Upper lobe of right lung (tissue), 1 donor: ENCODE results near the gene ANO10. TPM values are rescaled to one million over a fixed set of nuclear protein-coding genes. Genes with fewer than 3 reads are reported as not detected.
A peak's percentile ranks its signal among the peaks of the same experiment; 100 is the strongest.
"Not testable (repeated sequence)": the region's sequence is repeated elsewhere in the genome, so short reads cannot be mapped to it uniquely, and the experiment has no call there.

Source experiments
- ATAC-seq: fragments of 200-7000 bp; cut with Tn5 transposase; one replicate; pipeline ENCODE4 v1.9.1; 2020; ENCODE audit warnings: mild to moderate bottlenecking, moderate library complexity
- DNase-seq: peaks from one replicate; pipeline ENCODE4 v3.0.0-alpha.2; 2020
- H3K27ac ChIP-seq: fragments of 200-600 bp; one replicate; pipeline ENCODE4 v1.8.0; 2022
- H3K27me3 ChIP-seq: fragments of 200-600 bp; one replicate; pipeline ENCODE4 v1.8.0; 2022; ENCODE audit warnings: mild to moderate bottlenecking
- H3K36me3 ChIP-seq: fragments of 200-600 bp; one replicate; pipeline ENCODE4 v1.8.0; 2022
- H3K4me1 ChIP-seq: fragments of 200-600 bp; one replicate; pipeline ENCODE4 v1.8.0; 2022
- H3K4me3 ChIP-seq: fragments of 200-600 bp; one replicate; pipeline ENCODE4 v1.8.0; 2022; ENCODE audit warnings: mild to moderate bottlenecking
- H3K9me3 ChIP-seq: fragments of 200-600 bp; one replicate; pipeline ENCODE4 v1.8.0; 2022
- intact Hi-C: fragments of 100-400 bp; cut with DNase I; formaldehyde crosslinking; loops from one replicate; pipeline ENCODE4 v1.11.0; 2022
- total RNA-seq: library from RNA; stranded (reverse); fragmentation: NEBNext Ultra II Directional; extraction: Animal tissue kit (Norgen Biotek cat#: 25700); gene quantifications from one replicate; pipeline ENCODE4 v1.2.1, GENCODE V29; 2021
- TF ChIP-seq, protein P1 (sequence below): fragments of 200-600 bp; IDR thresholded peaks from one replicate; pipeline ENCODE4 v1.8.0; 2022; ENCODE audit warnings: antibody characterized with exemption
- donor health status: DM: no; HTN: yes; CAD: no; lungs with severe emphysema.

The ANO10 gene
- total RNA-seq, 1 donor from 2014 or later: 30.6 TPM

DNA sequence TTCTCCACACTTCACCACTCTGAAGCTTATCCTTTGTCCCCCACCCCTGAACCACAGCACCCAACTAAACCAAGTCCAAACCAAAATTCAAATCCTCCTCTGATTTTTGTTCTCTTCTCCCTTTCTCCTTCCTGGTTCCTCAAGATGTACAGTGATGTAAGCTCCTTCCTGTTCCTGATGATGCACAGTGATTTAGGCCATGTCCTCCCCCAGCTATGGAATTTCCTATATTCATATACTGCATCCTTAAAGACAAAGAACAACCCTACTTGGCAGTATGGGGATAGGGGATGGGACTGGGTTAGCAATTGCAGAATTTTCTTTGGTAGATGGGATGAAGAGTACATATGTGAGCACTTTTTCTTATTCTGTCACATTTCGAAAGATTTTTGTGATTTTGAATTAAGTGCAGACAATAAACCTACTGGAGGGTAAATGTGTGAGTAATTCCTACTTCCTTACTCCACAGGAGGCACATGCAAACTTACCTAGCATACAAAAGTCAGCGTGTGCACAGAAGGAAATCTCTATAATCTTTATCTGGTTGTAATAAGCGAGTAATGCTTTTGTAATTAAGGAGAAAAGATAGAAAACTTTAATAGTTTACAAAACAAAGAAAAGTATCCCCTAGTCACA lies 125.0 kb downstream of the ANO10 start:
- Histone ChIP-seq H3K27ac (peak overlapping the region; percentile 1), H3K27me3 (no peaks in the 10 kb centered on the region), H3K36me3 (no peaks in the 10 kb centered on the region), H3K4me3 (no peak overlapping the region), H3K9me3 (no peaks in the 10 kb centered on the region), H3K4me1 (peaks cover 24% of the 10 kb centered on the region)
- no peak for ATAC-seq
- DNase-seq: no peak
- intact Hi-C loops: no loop called here
- TF ChIP-seq, protein P1, sequence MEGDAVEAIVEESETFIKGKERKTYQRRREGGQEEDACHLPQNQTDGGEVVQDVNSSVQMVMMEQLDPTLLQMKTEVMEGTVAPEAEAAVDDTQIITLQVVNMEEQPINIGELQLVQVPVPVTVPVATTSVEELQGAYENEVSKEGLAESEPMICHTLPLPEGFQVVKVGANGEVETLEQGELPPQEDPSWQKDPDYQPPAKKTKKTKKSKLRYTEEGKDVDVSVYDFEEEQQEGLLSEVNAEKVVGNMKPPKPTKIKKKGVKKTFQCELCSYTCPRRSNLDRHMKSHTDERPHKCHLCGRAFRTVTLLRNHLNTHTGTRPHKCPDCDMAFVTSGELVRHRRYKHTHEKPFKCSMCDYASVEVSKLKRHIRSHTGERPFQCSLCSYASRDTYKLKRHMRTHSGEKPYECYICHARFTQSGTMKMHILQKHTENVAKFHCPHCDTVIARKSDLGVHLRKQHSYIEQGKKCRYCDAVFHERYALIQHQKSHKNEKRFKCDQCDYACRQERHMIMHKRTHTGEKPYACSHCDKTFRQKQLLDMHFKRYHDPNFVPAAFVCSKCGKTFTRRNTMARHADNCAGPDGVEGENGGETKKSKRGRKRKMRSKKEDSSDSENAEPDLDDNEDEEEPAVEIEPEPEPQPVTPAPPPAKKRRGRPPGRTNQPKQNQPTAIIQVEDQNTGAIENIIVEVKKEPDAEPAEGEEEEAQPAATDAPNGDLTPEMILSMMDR: no peak

DNA sequence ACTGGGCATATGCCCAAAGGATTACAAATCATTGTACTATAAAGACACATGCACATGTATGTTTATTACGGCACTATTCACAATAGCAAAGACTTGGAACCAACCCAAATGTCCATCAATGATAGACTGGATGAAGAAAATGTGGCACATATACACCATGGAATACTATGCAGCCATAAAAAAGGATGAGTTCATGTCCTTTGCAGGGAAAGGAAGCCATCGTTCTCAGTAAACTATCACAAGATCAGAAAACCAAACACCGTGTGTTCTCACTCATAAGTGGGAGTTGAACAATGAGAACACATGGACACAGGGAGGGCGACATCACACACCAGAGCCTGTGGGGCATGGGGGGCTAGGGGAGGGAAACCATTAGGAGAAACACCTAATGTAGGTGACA lies 128.9 kb downstream of the ANO10 start:
- H3K27me3 ChIP-seq, H3K27ac ChIP-seq, intact Hi-C loops, H3K4me3 ChIP-seq, H3K4me1 ChIP-seq, DNase-seq, H3K36me3 ChIP-seq, ATAC-seq, H3K9me3 ChIP-seq: not testable (repeated sequence)

DNA sequence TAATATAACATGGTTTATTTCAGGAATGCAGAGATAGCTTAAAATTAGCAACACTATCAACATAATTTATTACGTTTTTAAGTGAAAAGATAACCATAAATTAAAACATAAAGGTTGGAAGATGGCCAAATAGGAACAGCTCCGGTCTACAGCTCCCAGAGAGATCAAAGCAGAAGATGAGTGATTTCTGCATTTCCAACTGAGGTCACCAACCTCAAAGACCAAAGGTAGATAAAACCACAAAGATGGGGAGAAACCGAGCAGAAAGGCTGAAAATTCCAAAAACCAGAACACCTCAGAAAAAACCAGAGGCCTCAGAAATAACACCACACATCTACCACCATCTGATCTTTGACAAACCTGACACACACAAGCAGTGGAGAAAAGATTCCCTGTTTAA lies 130.0 kb downstream of the ANO10 start:
- H3K4me3 ChIP-seq, DNase-seq, H3K4me1 ChIP-seq, intact Hi-C loops, ATAC-seq, H3K27me3 ChIP-seq, H3K36me3 ChIP-seq, H3K27ac ChIP-seq, H3K9me3 ChIP-seq: not testable (repeated sequence)

DNA sequence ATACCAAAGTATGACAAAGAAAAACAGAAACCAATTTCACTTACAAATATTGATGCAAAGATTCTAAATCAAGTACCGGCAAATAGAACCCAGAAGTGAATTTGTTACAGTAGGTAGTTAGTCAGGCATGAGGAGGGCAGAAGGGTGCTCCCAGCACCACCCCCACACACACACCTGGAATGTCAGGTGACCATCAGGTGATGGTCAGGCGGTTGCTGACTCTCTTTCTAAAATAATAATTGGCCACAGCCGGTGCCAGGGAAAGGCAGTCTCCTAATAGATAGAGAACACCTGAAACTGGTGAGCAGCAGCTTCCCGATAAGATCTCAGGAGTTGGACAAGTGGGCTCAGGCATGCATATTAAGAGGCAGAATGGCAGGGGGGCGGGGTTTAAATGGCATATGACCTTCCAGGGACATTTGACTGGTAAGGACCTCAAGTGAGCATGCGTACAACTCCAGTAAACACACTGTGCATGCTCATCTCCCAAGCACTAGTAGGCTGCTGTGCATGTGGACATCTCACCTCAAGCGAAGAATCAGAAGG lies 131.1 kb downstream of the ANO10 start:
- H3K4me1 ChIP-seq: no peaks in the 10 kb centered on the region
- ATAC-seq (peak; percentile 56), DNase-seq (no peak)
- no peaks in the 10 kb centered on the region for H3K36me3 ChIP-seq
- no peak overlapping the region for H3K4me3 ChIP-seq
- no peaks in the 10 kb centered on the region for H3K9me3 ChIP-seq
- intact Hi-C loops: no loop called here
- TF ChIP-seq, protein P1: no peak
- no peak overlapping the region for H3K27ac ChIP-seq
- H3K27me3 ChIP-seq: no peaks in the 10 kb centered on the region

DNA sequence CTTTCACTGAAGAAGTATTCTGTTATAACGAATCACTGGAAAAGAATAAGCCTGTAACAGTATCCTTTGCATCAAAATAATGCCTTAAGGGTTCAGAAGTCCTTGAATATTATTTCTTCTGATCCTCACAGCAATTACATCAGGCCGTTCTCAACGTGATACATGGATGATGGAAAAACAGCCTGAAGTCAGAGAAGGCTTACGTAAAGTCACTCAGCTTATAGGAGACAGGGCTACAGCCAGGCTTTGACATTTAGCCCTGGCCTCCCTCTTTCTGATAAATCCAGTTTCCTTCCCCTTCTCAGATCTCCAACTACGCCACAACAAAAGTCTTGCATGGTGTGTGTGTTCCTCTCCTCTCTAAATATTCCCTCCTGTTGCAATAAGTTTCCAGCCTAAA lies 131.9 kb downstream of the ANO10 start:
- no peaks in the 10 kb centered on the region for H3K27me3 ChIP-seq
- no peak for DNase-seq
- TF ChIP-seq, protein P1: no peak
- no peaks in the 10 kb centered on the region for H3K4me1 ChIP-seq
- H3K9me3 ChIP-seq: no peaks in the 10 kb centered on the region
- H3K36me3 ChIP-seq: no peaks in the 10 kb centered on the region
- intact Hi-C loops: no loop called here
- no peak for ATAC-seq
- H3K27ac ChIP-seq: no peak overlapping the region
- no peak overlapping the region for H3K4me3 ChIP-seq

DNA sequence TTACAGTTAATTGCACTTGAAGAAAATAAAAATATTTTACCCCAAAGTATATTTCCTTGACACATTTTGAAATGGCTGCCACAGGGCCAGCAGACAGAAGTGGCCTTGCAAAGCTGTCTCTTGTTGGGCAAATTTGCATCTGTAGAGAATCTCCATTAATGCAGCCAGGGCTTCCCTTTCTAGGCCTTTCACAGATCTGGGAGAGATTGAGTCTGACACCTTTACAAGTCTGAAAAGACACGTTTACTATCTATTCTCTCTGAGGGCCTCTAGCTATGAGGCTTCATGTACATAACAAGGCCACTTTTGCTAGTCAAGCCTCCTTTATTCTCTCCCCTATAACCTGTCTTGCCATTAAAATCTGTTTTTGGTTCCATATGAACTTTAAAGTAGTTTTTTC lies 135.9 kb downstream of the ANO10 start:
- Histone ChIP-seq H3K4me3 (no peak overlapping the region), H3K27ac (no peak overlapping the region), H3K27me3 (no peaks in the 10 kb centered on the region), H3K9me3 (no peaks in the 10 kb centered on the region), H3K4me1 (no peaks in the 10 kb centered on the region), H3K36me3 (no peaks in the 10 kb centered on the region)
- intact Hi-C loops: no loop called here
- no peak for DNase-seq
- TF ChIP-seq, protein P1: no peak
- ATAC-seq: no peak
